ENCODE measurements around the gene MOSMO.

- TF ChIP-seq CTCF (IDR thresholded peaks at IDR 0.05), result no peak
- TF ChIP-seq POLR2A (IDR thresholded peaks at IDR 0.05), result no peak
Measured at GRCh38 chr16:22013486-22013885, 5.6 kb downstream of the MOSMO start.

Data from right lobe of liver (tissue), 4 donors.